GM23338 (cell line): ENCODE results near the gene TMEM163. TPM values are rescaled to one million over a fixed set of nuclear protein-coding genes. Genes with fewer than 3 reads are reported as not detected.

Source experiments
- ATAC-seq: fragments of 200-7000 bp; cut with Tn5 transposase; 3 replicates; pipeline ENCODE4 v1.9.1; 2020
- DNase-seq: peaks from one replicate; pipeline ENCODE4 v3.0.0-alpha.2; 2015; ENCODE audit warnings: low spot score
- H2AFZ ChIP-seq: fragments of 200-600 bp; sonication (generic); 2 replicates; pipeline ENCODE4 v1.8.0; 2016; ENCODE audit warnings: antibody characterized with exemption, mild to moderate bottlenecking, moderate library complexity
- H3F3A ChIP-seq: fragments of 200-600 bp; sonication (generic); replicated peaks from 2 replicates; pipeline ENCODE4 v1.8.0; 2017; ENCODE audit warnings: antibody characterized with exemption, mixed run types, low read depth
- H3K27ac ChIP-seq: fragments of 200-600 bp; sonication (generic); 2 replicates; pipeline ENCODE4 v1.6.1; 2016; ENCODE audit warnings: low read depth
- H3K27me3 ChIP-seq: fragments of 200-600 bp; sonication (generic); 2 replicates; pipeline ENCODE4 v1.8.0; 2016; ENCODE audit warnings: mild to moderate bottlenecking, mixed run types, moderate library complexity; ENCODE audit not compliant: insufficient read depth
- H3K36me3 ChIP-seq: fragments of 200-600 bp; sonication (generic); 2 replicates; pipeline ENCODE4 v1.8.0; 2016; ENCODE audit warnings: mild to moderate bottlenecking; ENCODE audit not compliant: insufficient read depth
- H3K4me1 ChIP-seq: fragments of 200-600 bp; sonication (generic); 2 replicates; pipeline ENCODE4 v1.8.0; 2016; ENCODE audit warnings: mild to moderate bottlenecking, moderate library complexity; ENCODE audit not compliant: insufficient read depth
- H3K4me2 ChIP-seq: fragments of 200-600 bp; sonication (generic); 2 replicates; pipeline ENCODE4 v1.7.1; 2017; ENCODE audit warnings: mixed run types
- H3K4me3 ChIP-seq: fragments of 200-600 bp; sonication (generic); 2 replicates; pipeline ENCODE4 v1.6.1; 2016; ENCODE audit warnings: mixed run types
- H3K79me2 ChIP-seq: fragments of 200-600 bp; sonication (generic); replicated peaks from 2 replicates; pipeline ENCODE4 v1.8.0; 2017; ENCODE audit warnings: mild to moderate bottlenecking; ENCODE audit not compliant: insufficient read depth
- H3K9me2 ChIP-seq: fragments of 200-600 bp; sonication (generic); 2 replicates; pipeline ENCODE4 v1.8.0; 2017; ENCODE audit not compliant: insufficient read depth
- H4K20me1 ChIP-seq: fragments of 200-600 bp; sonication (generic); replicated peaks from 2 replicates; pipeline ENCODE4 v1.8.0; 2017; ENCODE audit warnings: mild to moderate bottlenecking; ENCODE audit not compliant: insufficient read depth
- H3K27ac Mint-ChIP-seq: 2 replicates; pipeline ENCODE4 v1.8.0; 2020; ENCODE audit warnings: inconsistent platforms, mild to moderate bottlenecking, moderate library complexity, mixed read lengths
- H3K27me3 Mint-ChIP-seq: 3 replicates; pipeline ENCODE4 v1.8.0; 2022; ENCODE audit warnings: low read depth, mild to moderate bottlenecking, moderate library complexity, mixed read lengths, inconsistent platforms; ENCODE audit not compliant: insufficient read depth, poor library complexity
- H3K36me3 Mint-ChIP-seq: 3 replicates; pipeline ENCODE4 v1.8.0; 2021; ENCODE audit warnings: low read depth, mild to moderate bottlenecking, inconsistent platforms, moderate library complexity, mixed read lengths
- H3K4me1 Mint-ChIP-seq: 3 replicates; pipeline ENCODE4 v1.8.0; 2020; ENCODE audit warnings: mild to moderate bottlenecking, inconsistent platforms, mixed read lengths
- H3K4me3 Mint-ChIP-seq: 3 replicates; pipeline ENCODE4 v1.8.0; 2021; ENCODE audit warnings: moderate library complexity, mild to moderate bottlenecking, inconsistent platforms, mixed read lengths
- H3K9me3 Mint-ChIP-seq: 3 replicates; pipeline ENCODE4 v1.8.0; 2020; ENCODE audit warnings: moderate library complexity, mild to moderate bottlenecking, inconsistent platforms, mixed read lengths
- CREB1 ChIP-seq: fragments of 250-450 bp; sonication (Bioruptor Pico); IDR thresholded peaks from 2 replicates; pipeline ENCODE4 v1.5.0; 2020; ENCODE audit warnings: low read depth, mild to moderate bottlenecking, moderate library complexity
- ETS1 ChIP-seq: IDR thresholded peaks from 2 replicates; pipeline ENCODE4 v1.6.1; 2016; ENCODE audit warnings: antibody characterized with exemption
- EZH2 ChIP-seq: fragments of 200-600 bp; sonication (generic); IDR thresholded peaks from one replicate; pipeline ENCODE4 v1.8.0; 2017; ENCODE audit warnings: antibody characterized with exemption, mild to moderate bottlenecking, low read depth; ENCODE audit not compliant: unreplicated experiment
- EZH2phosphoT487 ChIP-seq: fragments of 200-600 bp; sonication (generic); IDR thresholded peaks from one replicate; pipeline ENCODE4 v1.8.1; 2018; ENCODE audit warnings: antibody characterized with exemption; ENCODE audit not compliant: unreplicated experiment
- JUNB ChIP-seq: IDR thresholded peaks from one replicate; pipeline ENCODE4 v1.6.1; 2016; ENCODE audit warnings: antibody characterized with exemption; ENCODE audit not compliant: unreplicated experiment
- NANOG ChIP-seq: IDR thresholded peaks from 2 replicates; pipeline ENCODE4 v1.6.1; 2016; ENCODE audit warnings: antibody characterized with exemption, borderline replicate concordance
- POLR2AphosphoS5 ChIP-seq: IDR thresholded peaks from 2 replicates; pipeline ENCODE4 v1.6.1; 2016; ENCODE audit warnings: antibody characterized with exemption, low read depth
- REST ChIP-seq: IDR thresholded peaks from one replicate; pipeline ENCODE4 v1.6.1; 2018; ENCODE audit warnings: antibody characterized with exemption; ENCODE audit not compliant: unreplicated experiment
- STAT1 ChIP-seq: IDR thresholded peaks from one replicate; pipeline ENCODE4 v1.6.1; 2016; ENCODE audit warnings: antibody characterized with exemption; ENCODE audit not compliant: unreplicated experiment
- ZNF114 ChIP-seq: fragments of 250-450 bp; sonication (Bioruptor Pico); IDR thresholded peaks from 2 replicates; pipeline ENCODE4 v1.5.0; 2020; ENCODE audit warnings: mild to moderate bottlenecking, moderate library complexity
- ZNF331 ChIP-seq: fragments of 250-450 bp; sonication (Bioruptor Pico); IDR thresholded peaks from 2 replicates; pipeline ENCODE4 v1.5.0; 2020; ENCODE audit warnings: low read depth, mild to moderate bottlenecking, moderate library complexity
- ZNF462 ChIP-seq: fragments of 250-450 bp; sonication (Bioruptor Pico); IDR thresholded peaks from 2 replicates; pipeline ENCODE4 v1.5.0; 2020; ENCODE audit warnings: mild to moderate bottlenecking, moderate library complexity
- polyA plus RNA-seq: library from polyadenylated mRNA; unstranded; fragments of >200 nt; fragmentation: Nextera tagmentation; extraction: Ambion mirVana; gene quantifications from 2 replicates; pipeline ENCODE4 v1.2.1, GENCODE V29; 2016
- total RNA-seq: library from RNA; depleted of rRNA; stranded (reverse); fragments of >200 nt; shearing (Covaris generic); gene quantifications from 2 replicates; pipeline ENCODE4 v1.2.3, GENCODE V29; 2014

TMEM163 gene
- total and polyA plus RNA-seq, 2 experiments from 2014 or later: 1.1 to 1.8 TPM

GRCh38 chr2:134707330-134707676, 11.5 kb downstream of the TMEM163 start:
- Histone ChIP-seq H3K4me3 (no peak overlapping the region), H3K27me3 (no peaks in the 10 kb centered on the region), H2AFZ (peak overlapping the region; percentile 93; the same call in 1 of the 2 replicates), H3K27ac (no peak overlapping the region), H3K79me2 (no peaks in the 10 kb centered on the region), H3K36me3 (no peaks in the 10 kb centered on the region), H3F3A (no peaks in the 10 kb centered on the region), H4K20me1 (no peaks in the 10 kb centered on the region), H3K4me1 (peaks cover 22% of the 10 kb centered on the region), H3K9me2 (no peaks in the 10 kb centered on the region; the same call in 1 of the 2 replicates), H3K4me2 (no peak overlapping the region)
- Mint-ChIP-seq H3K27ac (no peak overlapping the region), H3K4me3 (no peak overlapping the region), H3K4me1 (peaks cover 33% of the 10 kb centered on the region), H3K9me3 (peaks cover 2% of the 10 kb centered on the region; the same call in 1 of the 3 replicates), H3K27me3 (peaks cover 13% of the 10 kb centered on the region), H3K36me3 (peaks cover 5% of the 10 kb centered on the region; the same call in 1 of the 3 replicates)
- no peak for DNase-seq
- ATAC-seq: no peak
- TF ChIP-seq STAT1 (no peak), ETS1 (no peak), JUNB (no peak), NANOG (no peak), CREB1 (no peak), ZNF462 (CRISPR knock-in tag) (no peak), ZNF331 (no peak), REST (no peak), ZNF114 (no peak), EZH2phosphoT487 (no peak), EZH2 (no peak), POLR2AphosphoS5 (no peak)
